Ishikawa (cell line): ENCODE data around the gene AIF1L.

Experiments used
- CEBPB ChIP-seq: IDR thresholded peaks from 2 replicates; pipeline ENCODE4 v1.6.1; 2012
- CREB1 ChIP-seq: IDR thresholded peaks from 2 replicates; pipeline ENCODE4 v1.6.1; 2012; ENCODE audit warnings: low read depth
- EGR1 ChIP-seq: IDR thresholded peaks from 2 replicates; pipeline ENCODE4 v1.6.1; 2012
- EP300 ChIP-seq: IDR thresholded peaks from 2 replicates; pipeline ENCODE4 v1.6.1; 2012; ENCODE audit warnings: borderline replicate concordance
- FOXM1 ChIP-seq: IDR thresholded peaks from 2 replicates; pipeline ENCODE4 v1.6.1; 2012; ENCODE audit warnings: low read depth, borderline replicate concordance
- RAD21 ChIP-seq: IDR thresholded peaks from 2 replicates; pipeline ENCODE4 v1.6.1; 2012; ENCODE audit warnings: low read depth
- REST ChIP-seq: IDR thresholded peaks from 2 replicates; pipeline ENCODE4 v1.6.1; 2012; ENCODE audit warnings: low read depth, mild to moderate bottlenecking
- TAF1 ChIP-seq: IDR thresholded peaks from 2 replicates; pipeline ENCODE4 v1.6.1; 2012; ENCODE audit warnings: low read depth, mild to moderate bottlenecking
- TCF12 ChIP-seq: IDR thresholded peaks from 2 replicates; pipeline ENCODE4 v1.6.1; 2012; ENCODE audit warnings: low read depth
- TEAD4 ChIP-seq: IDR thresholded peaks from 2 replicates; pipeline ENCODE4 v1.6.1; 2012
- YY1 ChIP-seq: IDR thresholded peaks from 2 replicates; pipeline ENCODE4 v1.6.1; 2012; ENCODE audit warnings: low read depth
- TF ChIP-seq, protein P1 (sequence below): IDR thresholded peaks from 2 replicates; pipeline ENCODE4 v1.6.1; 2012
- TF ChIP-seq, protein P2 (sequence below): IDR thresholded peaks from 2 replicates; pipeline ENCODE4 v1.6.1; 2012

GRCh38 chr9:131060900-131061630 is 35.3 kb upstream of the AIF1L start:
- TF ChIP-seq EGR1 (no peak), EP300 (no peak), TCF12 (no peak), TAF1 (no peak), REST (no peak), FOXM1 (no peak), RAD21 (no peak), TEAD4 (no peak), CEBPB (no peak), YY1 (no peak), CREB1 (no peak)
- TF ChIP-seq, protein P1, sequence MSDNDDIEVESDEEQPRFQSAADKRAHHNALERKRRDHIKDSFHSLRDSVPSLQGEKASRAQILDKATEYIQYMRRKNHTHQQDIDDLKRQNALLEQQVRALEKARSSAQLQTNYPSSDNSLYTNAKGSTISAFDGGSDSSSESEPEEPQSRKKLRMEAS, result no peak
- TF ChIP-seq, protein P2, sequence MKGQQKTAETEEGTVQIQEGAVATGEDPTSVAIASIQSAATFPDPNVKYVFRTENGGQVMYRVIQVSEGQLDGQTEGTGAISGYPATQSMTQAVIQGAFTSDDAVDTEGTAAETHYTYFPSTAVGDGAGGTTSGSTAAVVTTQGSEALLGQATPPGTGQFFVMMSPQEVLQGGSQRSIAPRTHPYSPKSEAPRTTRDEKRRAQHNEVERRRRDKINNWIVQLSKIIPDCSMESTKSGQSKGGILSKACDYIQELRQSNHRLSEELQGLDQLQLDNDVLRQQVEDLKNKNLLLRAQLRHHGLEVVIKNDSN, result no peak
